Measurements from ENCODE around the gene KRT78. TPM values are rescaled to one million over a fixed set of nuclear protein-coding genes. Genes with fewer than 3 reads are reported as not detected.

The KRT78 gene
- total and polyA plus RNA-seq, 9 of the 15 experiments (the other 6 are each of a cell fraction or from before 2014, with no cell fraction given): not detected

DNA sequence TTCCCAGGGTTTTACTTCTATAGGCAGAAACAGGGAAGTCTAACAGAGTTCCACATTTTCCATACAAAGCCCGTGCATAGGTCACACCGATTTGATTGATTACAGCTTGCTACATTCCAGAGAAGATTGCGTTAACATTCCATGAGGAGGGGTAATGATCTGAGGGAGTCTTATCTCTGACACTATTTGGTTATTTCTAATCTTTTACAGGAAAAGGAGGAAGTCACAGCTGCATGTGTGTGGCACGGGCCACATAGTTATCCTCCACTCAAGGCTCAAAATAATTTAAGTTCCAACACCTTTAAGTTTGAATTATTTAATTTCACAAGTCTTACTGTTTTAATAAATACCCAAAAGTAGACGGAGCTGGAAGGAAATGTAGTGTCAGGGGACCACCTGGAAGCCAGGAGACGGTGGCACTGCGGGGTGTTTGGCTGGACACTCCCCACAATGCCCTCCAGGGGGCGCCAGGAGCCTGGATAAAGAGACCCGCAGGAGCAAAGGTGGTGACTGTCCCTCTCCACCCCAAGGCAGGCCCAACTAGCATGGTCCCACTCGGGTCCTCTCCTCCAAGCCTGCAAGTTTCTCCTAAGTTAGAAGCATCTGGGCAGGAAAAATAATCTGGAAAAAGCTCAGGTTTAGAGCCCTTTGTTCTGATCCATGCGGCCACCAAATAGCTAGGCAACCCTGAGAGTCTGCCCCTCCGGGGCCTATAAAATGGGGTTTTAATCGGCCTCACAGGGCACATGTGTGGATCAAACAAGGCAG lies 35.9 kb upstream of the KRT78 start (continued):
- TF ChIP-seq, protein P1, sequence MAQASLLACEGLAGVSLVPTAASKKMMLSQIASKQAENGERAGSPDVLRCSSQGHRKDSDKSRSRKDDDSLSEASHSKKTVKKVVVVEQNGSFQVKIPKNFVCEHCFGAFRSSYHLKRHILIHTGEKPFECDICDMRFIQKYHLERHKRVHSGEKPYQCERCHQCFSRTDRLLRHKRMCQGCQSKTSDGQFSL (CRISPR knock-in tag; IDR thresholded peaks at IDR 0.05): no peak
- TF ChIP-seq, protein P1 (tag; IDR thresholded peaks at IDR 0.05): no peak
- TF ChIP-seq, protein P2, sequence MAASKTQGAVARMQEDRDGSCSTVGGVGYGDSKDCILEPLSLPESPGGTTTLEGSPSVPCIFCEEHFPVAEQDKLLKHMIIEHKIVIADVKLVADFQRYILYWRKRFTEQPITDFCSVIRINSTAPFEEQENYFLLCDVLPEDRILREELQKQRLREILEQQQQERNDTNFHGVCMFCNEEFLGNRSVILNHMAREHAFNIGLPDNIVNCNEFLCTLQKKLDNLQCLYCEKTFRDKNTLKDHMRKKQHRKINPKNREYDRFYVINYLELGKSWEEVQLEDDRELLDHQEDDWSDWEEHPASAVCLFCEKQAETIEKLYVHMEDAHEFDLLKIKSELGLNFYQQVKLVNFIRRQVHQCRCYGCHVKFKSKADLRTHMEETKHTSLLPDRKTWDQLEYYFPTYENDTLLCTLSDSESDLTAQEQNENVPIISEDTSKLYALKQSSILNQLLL (CRISPR knock-in tag; IDR thresholded peaks at IDR 0.05; ENCODE audit: borderline replicate concordance): no peak
- no peak for TF ChIP-seq PRMT5 (CRISPR knock-in tag; IDR thresholded peaks at IDR 0.05)
- TF ChIP-seq ZNF354B (CRISPR knock-in tag; IDR thresholded peaks at IDR 0.05): no peak
- no peak for TF ChIP-seq ZBTB17 (CRISPR knock-in tag; IDR thresholded peaks at IDR 0.05)
- TF ChIP-seq CHD4 (IDR thresholded peaks at IDR 0.05; ENCODE audit: insufficient read depth, insufficient replicate concordance, low read depth, low read length, poor library complexity, severe bottlenecking): no peak
- TF ChIP-seq SRF (CRISPR knock-in tag; IDR thresholded peaks at IDR 0.05): no peak
- TF ChIP-seq SMARCA4 (IDR thresholded peaks at IDR 0.05): no peak
- TF ChIP-seq, protein P3, sequence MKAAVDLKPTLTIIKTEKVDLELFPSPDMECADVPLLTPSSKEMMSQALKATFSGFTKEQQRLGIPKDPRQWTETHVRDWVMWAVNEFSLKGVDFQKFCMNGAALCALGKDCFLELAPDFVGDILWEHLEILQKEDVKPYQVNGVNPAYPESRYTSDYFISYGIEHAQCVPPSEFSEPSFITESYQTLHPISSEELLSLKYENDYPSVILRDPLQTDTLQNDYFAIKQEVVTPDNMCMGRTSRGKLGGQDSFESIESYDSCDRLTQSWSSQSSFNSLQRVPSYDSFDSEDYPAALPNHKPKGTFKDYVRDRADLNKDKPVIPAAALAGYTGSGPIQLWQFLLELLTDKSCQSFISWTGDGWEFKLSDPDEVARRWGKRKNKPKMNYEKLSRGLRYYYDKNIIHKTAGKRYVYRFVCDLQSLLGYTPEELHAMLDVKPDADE (conservative IDR thresholded peaks at IDR 0.05; ENCODE audit: control insufficient read depth, low read depth, low read length): 0 out of 2 replicates have a peak, but pooled peaks have one; percentile 24
- TF ChIP-seq, protein P4, sequence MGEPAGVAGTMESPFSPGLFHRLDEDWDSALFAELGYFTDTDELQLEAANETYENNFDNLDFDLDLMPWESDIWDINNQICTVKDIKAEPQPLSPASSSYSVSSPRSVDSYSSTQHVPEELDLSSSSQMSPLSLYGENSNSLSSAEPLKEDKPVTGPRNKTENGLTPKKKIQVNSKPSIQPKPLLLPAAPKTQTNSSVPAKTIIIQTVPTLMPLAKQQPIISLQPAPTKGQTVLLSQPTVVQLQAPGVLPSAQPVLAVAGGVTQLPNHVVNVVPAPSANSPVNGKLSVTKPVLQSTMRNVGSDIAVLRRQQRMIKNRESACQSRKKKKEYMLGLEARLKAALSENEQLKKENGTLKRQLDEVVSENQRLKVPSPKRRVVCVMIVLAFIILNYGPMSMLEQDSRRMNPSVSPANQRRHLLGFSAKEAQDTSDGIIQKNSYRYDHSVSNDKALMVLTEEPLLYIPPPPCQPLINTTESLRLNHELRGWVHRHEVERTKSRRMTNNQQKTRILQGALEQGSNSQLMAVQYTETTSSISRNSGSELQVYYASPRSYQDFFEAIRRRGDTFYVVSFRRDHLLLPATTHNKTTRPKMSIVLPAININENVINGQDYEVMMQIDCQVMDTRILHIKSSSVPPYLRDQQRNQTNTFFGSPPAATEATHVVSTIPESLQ (CRISPR knock-in tag; IDR thresholded peaks at IDR 0.05): 0 out of 2 replicates have a peak, but pooled peaks have one; percentile 41
- TF ChIP-seq, protein P5, sequence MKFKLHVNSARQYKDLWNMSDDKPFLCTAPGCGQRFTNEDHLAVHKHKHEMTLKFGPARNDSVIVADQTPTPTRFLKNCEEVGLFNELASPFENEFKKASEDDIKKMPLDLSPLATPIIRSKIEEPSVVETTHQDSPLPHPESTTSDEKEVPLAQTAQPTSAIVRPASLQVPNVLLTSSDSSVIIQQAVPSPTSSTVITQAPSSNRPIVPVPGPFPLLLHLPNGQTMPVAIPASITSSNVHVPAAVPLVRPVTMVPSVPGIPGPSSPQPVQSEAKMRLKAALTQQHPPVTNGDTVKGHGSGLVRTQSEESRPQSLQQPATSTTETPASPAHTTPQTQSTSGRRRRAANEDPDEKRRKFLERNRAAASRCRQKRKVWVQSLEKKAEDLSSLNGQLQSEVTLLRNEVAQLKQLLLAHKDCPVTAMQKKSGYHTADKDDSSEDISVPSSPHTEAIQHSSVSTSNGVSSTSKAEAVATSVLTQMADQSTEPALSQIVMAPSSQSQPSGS (CRISPR knock-in tag; IDR thresholded peaks at IDR 0.05): no peak
- no peak for TF ChIP-seq ZNF239 (CRISPR knock-in tag; IDR thresholded peaks at IDR 0.05)
- no peak for TF ChIP-seq SMARCC2 (IDR thresholded peaks at IDR 0.05; ENCODE audit: low read depth)
- no peak for TF ChIP-seq TAF1 (IDR thresholded peaks at IDR 0.05; ENCODE audit: control insufficient read depth, extremely low read depth, insufficient read depth, low read length, severe bottlenecking)
- no peak for TF ChIP-seq DPF2 (IDR thresholded peaks at IDR 0.05)
- no peak for TF ChIP-seq CXXC5 (CRISPR knock-in tag; IDR thresholded peaks at IDR 0.05)
- no peak for TF ChIP-seq TCFL5 (CRISPR knock-in tag; conservative IDR thresholded peaks at IDR 0.05)
- peak; percentile 30; the same call in 1 of the 2 replicates for TF ChIP-seq CBFB (CRISPR knock-in tag; IDR thresholded peaks at IDR 0.05)
- no peak for TF ChIP-seq GATAD2A (IDR thresholded peaks at IDR 0.05)
- no peak for TF ChIP-seq RHOXF2B (CRISPR knock-in tag; conservative IDR thresholded peaks at IDR 0.05)
- peak; percentile 30; the same call in 1 of the 2 replicates for TF ChIP-seq BHLHE40 (IDR thresholded peaks at IDR 0.05; ENCODE audit: low read length)

Data from K562 (cell line).